Sigmoid colon (tissue), 4 donors: ENCODE data around the gene LRRC2.

ENCODE experiments used
- CTCF ChIP-seq, 4 experiments: fragments of 450-650 bp in 3 of 4; fragments of 200-600 bp in 1 of 4; IDR thresholded peaks; one replicate each; pipeline ENCODE4 v1.5.1; 2016 to 2019; ENCODE audit warnings: antibody characterized with exemption in 4 of 4, mild to moderate bottlenecking in 3 of 4, moderate library complexity in 2 of 4
- EP300 ChIP-seq, 4 donors: sonication (generic); formaldehyde crosslinking; IDR thresholded peaks; one replicate each; pipeline ENCODE4 v1.6.1; 2017; ENCODE audit warnings: antibody characterized with exemption in 4 of 4

GRCh38 chr3:46574881-46575576 is 8.9 kb upstream of the LRRC2 start:
- TF ChIP-seq EP300 (IDR thresholded peaks at IDR 0.05) (no peak), CTCF (IDR thresholded peaks at IDR 0.05) (no peak)
